ENCODE measurements around the gene PLB1. TPM values are rescaled to one million over a fixed set of nuclear protein-coding genes. Genes with fewer than 3 reads are reported as not detected.

PLB1 gene
- total and polyA plus RNA-seq, 9 of the 15 experiments (the other 6 are each of a cell fraction or from before 2014, with no cell fraction given): 0.01 to 0.09 (median 0.07) TPM; not detected in 2

GRCh38 chr2:28452534-28453081 lies 43.3 kb upstream of the PLB1 start (continued):
- TF ChIP-seq TRIM25 (IDR thresholded peaks at IDR 0.05; ENCODE audit: borderline replicate concordance) (no peak), PHTF2 (CRISPR knock-in tag; IDR thresholded peaks at IDR 0.05) (no peak), ILK (tag; IDR thresholded peaks at IDR 0.05; ENCODE audit: borderline replicate concordance, low read depth) (no peak), ZNF655 (CRISPR knock-in tag; IDR thresholded peaks at IDR 0.05) (no peak), MCM3 (IDR thresholded peaks at IDR 0.05) (no peak), MAFG (tag; conservative IDR thresholded peaks at IDR 0.05) (no peak)
- TF ChIP-seq, protein P1, sequence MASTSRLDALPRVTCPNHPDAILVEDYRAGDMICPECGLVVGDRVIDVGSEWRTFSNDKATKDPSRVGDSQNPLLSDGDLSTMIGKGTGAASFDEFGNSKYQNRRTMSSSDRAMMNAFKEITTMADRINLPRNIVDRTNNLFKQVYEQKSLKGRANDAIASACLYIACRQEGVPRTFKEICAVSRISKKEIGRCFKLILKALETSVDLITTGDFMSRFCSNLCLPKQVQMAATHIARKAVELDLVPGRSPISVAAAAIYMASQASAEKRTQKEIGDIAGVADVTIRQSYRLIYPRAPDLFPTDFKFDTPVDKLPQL (IDR thresholded peaks at IDR 0.05; ENCODE audit: extremely low read depth, insufficient read length): no peak
- TF ChIP-seq, protein P2, sequence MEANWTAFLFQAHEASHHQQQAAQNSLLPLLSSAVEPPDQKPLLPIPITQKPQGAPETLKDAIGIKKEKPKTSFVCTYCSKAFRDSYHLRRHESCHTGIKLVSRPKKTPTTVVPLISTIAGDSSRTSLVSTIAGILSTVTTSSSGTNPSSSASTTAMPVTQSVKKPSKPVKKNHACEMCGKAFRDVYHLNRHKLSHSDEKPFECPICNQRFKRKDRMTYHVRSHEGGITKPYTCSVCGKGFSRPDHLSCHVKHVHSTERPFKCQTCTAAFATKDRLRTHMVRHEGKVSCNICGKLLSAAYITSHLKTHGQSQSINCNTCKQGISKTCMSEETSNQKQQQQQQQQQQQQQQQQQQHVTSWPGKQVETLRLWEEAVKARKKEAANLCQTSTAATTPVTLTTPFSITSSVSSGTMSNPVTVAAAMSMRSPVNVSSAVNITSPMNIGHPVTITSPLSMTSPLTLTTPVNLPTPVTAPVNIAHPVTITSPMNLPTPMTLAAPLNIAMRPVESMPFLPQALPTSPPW (CRISPR knock-in tag; IDR thresholded peaks at IDR 0.05): peak; percentile 48; the same call in 1 of the 2 replicates
- TF ChIP-seq, protein P3, sequence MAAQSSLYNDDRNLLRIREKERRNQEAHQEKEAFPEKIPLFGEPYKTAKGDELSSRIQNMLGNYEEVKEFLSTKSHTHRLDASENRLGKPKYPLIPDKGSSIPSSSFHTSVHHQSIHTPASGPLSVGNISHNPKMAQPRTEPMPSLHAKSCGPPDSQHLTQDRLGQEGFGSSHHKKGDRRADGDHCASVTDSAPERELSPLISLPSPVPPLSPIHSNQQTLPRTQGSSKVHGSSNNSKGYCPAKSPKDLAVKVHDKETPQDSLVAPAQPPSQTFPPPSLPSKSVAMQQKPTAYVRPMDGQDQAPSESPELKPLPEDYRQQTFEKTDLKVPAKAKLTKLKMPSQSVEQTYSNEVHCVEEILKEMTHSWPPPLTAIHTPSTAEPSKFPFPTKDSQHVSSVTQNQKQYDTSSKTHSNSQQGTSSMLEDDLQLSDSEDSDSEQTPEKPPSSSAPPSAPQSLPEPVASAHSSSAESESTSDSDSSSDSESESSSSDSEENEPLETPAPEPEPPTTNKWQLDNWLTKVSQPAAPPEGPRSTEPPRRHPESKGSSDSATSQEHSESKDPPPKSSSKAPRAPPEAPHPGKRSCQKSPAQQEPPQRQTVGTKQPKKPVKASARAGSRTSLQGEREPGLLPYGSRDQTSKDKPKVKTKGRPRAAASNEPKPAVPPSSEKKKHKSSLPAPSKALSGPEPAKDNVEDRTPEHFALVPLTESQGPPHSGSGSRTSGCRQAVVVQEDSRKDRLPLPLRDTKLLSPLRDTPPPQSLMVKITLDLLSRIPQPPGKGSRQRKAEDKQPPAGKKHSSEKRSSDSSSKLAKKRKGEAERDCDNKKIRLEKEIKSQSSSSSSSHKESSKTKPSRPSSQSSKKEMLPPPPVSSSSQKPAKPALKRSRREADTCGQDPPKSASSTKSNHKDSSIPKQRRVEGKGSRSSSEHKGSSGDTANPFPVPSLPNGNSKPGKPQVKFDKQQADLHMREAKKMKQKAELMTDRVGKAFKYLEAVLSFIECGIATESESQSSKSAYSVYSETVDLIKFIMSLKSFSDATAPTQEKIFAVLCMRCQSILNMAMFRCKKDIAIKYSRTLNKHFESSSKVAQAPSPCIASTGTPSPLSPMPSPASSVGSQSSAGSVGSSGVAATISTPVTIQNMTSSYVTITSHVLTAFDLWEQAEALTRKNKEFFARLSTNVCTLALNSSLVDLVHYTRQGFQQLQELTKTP (IDR thresholded peaks at IDR 0.05; ENCODE audit: low read depth in 1 of 2, partially characterized antibody in 2 of 2): no peak

All from K562 (cell line).